Mucosa of rectum (tissue), 2 donors: ENCODE measurements around the gene PSMD3.
A peak's percentile ranks its signal among the peaks of the same experiment; 100 is the strongest.
"Not testable (repeated sequence)": the region's sequence is repeated elsewhere in the genome, so short reads cannot be mapped to it uniquely, and the experiment has no call there.

Experiments
- H3K27ac ChIP-seq, 2 donors: one replicate each; pipeline ENCODE4 v1.7.0; 2013; ENCODE audit warnings: inconsistent platforms in 2 of 2, low read depth in 2 of 2, low read length in 2 of 2
- H3K27me3 ChIP-seq, 2 donors: one replicate each; pipeline ENCODE4 v1.7.0; 2013; ENCODE audit warnings: low read length in 2 of 2; ENCODE audit not compliant: control insufficient read depth in 2 of 2, insufficient read depth in 2 of 2
- H3K36me3 ChIP-seq, 2 donors: one replicate each; pipeline ENCODE4 v1.7.0; 2013; ENCODE audit warnings: low read length in 2 of 2; ENCODE audit not compliant: control insufficient read depth in 2 of 2, insufficient read depth in 2 of 2
- H3K4me1 ChIP-seq, 2 donors: one replicate each; pipeline ENCODE4 v1.7.0; 2013; ENCODE audit warnings: low read length in 2 of 2, mild to moderate bottlenecking in 1 of 2; ENCODE audit not compliant: control insufficient read depth in 2 of 2, insufficient read depth in 2 of 2
- H3K4me3 ChIP-seq, 2 donors: one replicate each; pipeline ENCODE4 v1.7.0; 2013; ENCODE audit warnings: low read length in 2 of 2
- H3K9ac ChIP-seq, 2 donors: one replicate each; pipeline ENCODE4 v1.7.0; 2013; ENCODE audit warnings: low read length in 2 of 2, low read depth in 1 of 2, mild to moderate bottlenecking in 1 of 2
- H3K9me3 ChIP-seq, 2 donors: one replicate each; pipeline ENCODE4 v1.7.0; 2013; ENCODE audit warnings: low read length in 2 of 2; ENCODE audit not compliant: control insufficient read depth in 2 of 2
- donor health status: healthy.
- donor health status: Normal muscosa, but diverticular disease.

The PSMD3 gene

GRCh38 chr17:39944393-39944711, 36.3 kb upstream of the PSMD3 start:
- H3K9me3 ChIP-seq, result no peaks in the 10 kb centered on the region
- H3K4me3 ChIP-seq, result no peak overlapping the region
- H3K4me1 ChIP-seq, result peaks cover 2 to 3% of the 10 kb centered on the region in 2 donors
- no peak overlapping the region for H3K27ac ChIP-seq
- H3K36me3 ChIP-seq, result no peaks in the 10 kb centered on the region
- no peaks in the 10 kb centered on the region for H3K27me3 ChIP-seq
- H3K9ac ChIP-seq, result no peak overlapping the region

GRCh38 chr17:39946551-39947330, 33.9 kb upstream of the PSMD3 start:
- H3K9ac ChIP-seq, result no peak overlapping the region
- no peaks in the 10 kb centered on the region for H3K27me3 ChIP-seq
- H3K4me3 ChIP-seq, result no peak overlapping the region
- no peak overlapping the region for H3K27ac ChIP-seq
- H3K36me3 ChIP-seq, result no peaks in the 10 kb centered on the region
- no peaks in the 10 kb centered on the region for H3K9me3 ChIP-seq
- H3K4me1 ChIP-seq, result peaks cover 2 to 3% of the 10 kb centered on the region in 2 donors

GRCh38 chr17:39948489-39948828, 32.1 kb upstream of the PSMD3 start:
- H3K27ac ChIP-seq, H3K4me3 ChIP-seq, H3K9me3 ChIP-seq, H3K27me3 ChIP-seq, H3K36me3 ChIP-seq, H3K9ac ChIP-seq: not testable (repeated sequence)
- H3K4me1 ChIP-seq, result peaks cover 9 to 11% of the 10 kb centered on the region in 2 donors

- no peak overlapping the region for H3K4me3 ChIP-seq
- no peaks in the 10 kb centered on the region for H3K27me3 ChIP-seq
- no peaks in the 10 kb centered on the region for H3K36me3 ChIP-seq
- peaks cover 11 to 13% of the 10 kb centered on the region in 2 donors for H3K4me1 ChIP-seq
- no peaks in the 10 kb centered on the region for H3K9me3 ChIP-seq
- H3K27ac ChIP-seq, result no peak overlapping the region
- no peak overlapping the region for H3K9ac ChIP-seq
Observed at GRCh38 chr17:39949028-39949427, 31.6 kb upstream of the PSMD3 start.

GRCh38 chr17:39950871-39951348, 29.7 kb upstream of the PSMD3 start:
- no peaks in the 10 kb centered on the region for H3K27me3 ChIP-seq
- H3K4me1 ChIP-seq, result peaks cover 11 to 13% of the 10 kb centered on the region in 2 donors
- H3K27ac ChIP-seq, result no peak overlapping the region
- H3K9me3 ChIP-seq, result no peaks in the 10 kb centered on the region
- no peaks in the 10 kb centered on the region for H3K36me3 ChIP-seq
- no peak overlapping the region for H3K4me3 ChIP-seq
- no peak overlapping the region for H3K9ac ChIP-seq

GRCh38 chr17:39951924-39952679, 28.5 kb upstream of the PSMD3 start:
- Histone ChIP-seq H3K27me3 (no peaks in the 10 kb centered on the region), H3K27ac (peak overlapping the region; percentile 19 to 67), H3K9me3 (no peaks in the 10 kb centered on the region), H3K36me3 (no peaks in the 10 kb centered on the region), H3K9ac (peak overlapping the region; percentile 60 to 79), H3K4me3 (peak overlapping the region; percentile 72 to 75), H3K4me1 (peaks cover 11 to 13% of the 10 kb centered on the region in 2 donors)

GRCh38 chr17:39952680-39953470, 27.7 kb upstream of the PSMD3 start:
- Histone ChIP-seq H3K36me3 (no peaks in the 10 kb centered on the region), H3K4me3 (peak overlapping the region; percentile 72 to 75), H3K4me1 (peaks cover 11 to 13% of the 10 kb centered on the region in 2 donors), H3K27me3 (no peaks in the 10 kb centered on the region), H3K27ac (peak overlapping the region; percentile 30 to 67), H3K9ac (peak overlapping the region; percentile 60 to 79), H3K9me3 (no peaks in the 10 kb centered on the region)

GRCh38 chr17:39953471-39953888, 27.1 kb upstream of the PSMD3 start:
- Histone ChIP-seq H3K36me3 (no peaks in the 10 kb centered on the region), H3K27ac (peak overlapping the region; percentile 30 to 52), H3K9me3 (no peaks in the 10 kb centered on the region), H3K4me1 (peaks cover 11 to 13% of the 10 kb centered on the region in 2 donors), H3K27me3 (no peaks in the 10 kb centered on the region), H3K4me3 (peak overlapping the region; percentile 44 to 70), H3K9ac (no peak overlapping the region)

- Histone ChIP-seq H3K4me3 (no peak overlapping the region), H3K27me3 (no peaks in the 10 kb centered on the region), H3K4me1 (peaks cover 8 to 11% of the 10 kb centered on the region in 2 donors), H3K9ac (no peak overlapping the region), H3K9me3 (no peaks in the 10 kb centered on the region), H3K36me3 (no peaks in the 10 kb centered on the region), H3K27ac (no peak overlapping the region)
Observed at GRCh38 chr17:39954876-39955275, 25.7 kb upstream of the PSMD3 start.
